ENCODE measurements around the gene SSTR3.

- TF ChIP-seq CTCF (conservative IDR thresholded peaks at IDR 0.05) (no peak), ZFX (IDR thresholded peaks at IDR 0.05) (no peak)
These were observed 27.3 kb upstream of the SSTR3 start for GRCh38 chr22:37239336-37240239.
